WTC11 (cell line): ENCODE data around the gene FAM89B. TPM values are rescaled to one million over a fixed set of nuclear protein-coding genes. Genes with fewer than 3 reads are reported as not detected.

Source experiments
- ATAC-seq: fragments of 200-7000 bp; cut with Tn5 transposase; 2 replicates; pipeline ENCODE4 v1.10.0; 2021; ENCODE audit warnings: mild to moderate bottlenecking, moderate library complexity
- CTCF ChIA-PET: fragments of 300-600 bp; sonication (Branson Sonifier 250); formaldehyde crosslinking; loops from one replicate; lab custom pipeline; 2021; ENCODE audit warnings: antibody characterized with exemption; lab: Charles Lee
- POLR2A ChIA-PET: fragments of 350-600 bp; sonication (Branson Sonifier 250); formaldehyde crosslinking; loops from one replicate; lab custom pipeline; 2021; ENCODE audit warnings: antibody characterized with exemption; lab: Charles Lee
- DNase-seq: peaks from one replicate; pipeline ENCODE4 v3.0.0; 2021; ENCODE audit warnings: low spot score
- H3K27ac Mint-ChIP-seq: 2 replicates; pipeline ENCODE4 v1.8.0; 2021; ENCODE audit warnings: mixed read lengths
- H3K27me3 Mint-ChIP-seq: 2 replicates; pipeline ENCODE4 v1.8.0; 2021; ENCODE audit warnings: low read depth, mild to moderate bottlenecking, moderate library complexity, mixed read lengths
- H3K36me3 Mint-ChIP-seq: 2 replicates; pipeline ENCODE4 v1.8.0; 2021; ENCODE audit warnings: mixed read lengths
- H3K4me1 Mint-ChIP-seq: 2 replicates; pipeline ENCODE4 v1.8.0; 2022; ENCODE audit warnings: mixed read lengths
- H3K4me3 Mint-ChIP-seq: 2 replicates; pipeline ENCODE4 v1.8.0; 2021; ENCODE audit warnings: mild to moderate bottlenecking, moderate library complexity, mixed read lengths
- H3K9me3 Mint-ChIP-seq: 2 replicates; pipeline ENCODE4 v1.8.0; 2021; ENCODE audit warnings: mixed read lengths
- E2F1 ChIP-seq: sonication (generic); formaldehyde crosslinking; IDR thresholded peaks from 2 replicates; pipeline ENCODE4 v1.8.0; 2022; ENCODE audit warnings: mild to moderate bottlenecking, missing genetic modification reagents
- FOXJ3 ChIP-seq: sonication (generic); formaldehyde crosslinking; IDR thresholded peaks from 2 replicates; pipeline ENCODE4 v1.9.0; 2021; ENCODE audit warnings: missing genetic modification reagents, mild to moderate bottlenecking, borderline replicate concordance
- IRF2 ChIP-seq: sonication (generic); formaldehyde crosslinking; IDR thresholded peaks from 2 replicates; pipeline ENCODE4 v1.8.0; 2022; ENCODE audit warnings: low read depth, missing genetic modification reagents, borderline replicate concordance
- JUN ChIP-seq: sonication (generic); formaldehyde crosslinking; IDR thresholded peaks from 2 replicates; pipeline ENCODE4 v1.8.0; 2023; ENCODE audit warnings: mild to moderate bottlenecking, missing genetic modification reagents
- MLX ChIP-seq: sonication (generic); formaldehyde crosslinking; IDR thresholded peaks from 2 replicates; pipeline ENCODE4 v1.8.1; 2023; ENCODE audit warnings: mild to moderate bottlenecking, missing genetic modification reagents, moderate library complexity
- NR3C1 ChIP-seq: sonication (generic); formaldehyde crosslinking; conservative IDR thresholded peaks from 2 replicates; pipeline ENCODE4 v1.8.1; 2023; ENCODE audit warnings: low read depth, mild to moderate bottlenecking, missing genetic modification reagents
- SMAD4 ChIP-seq: sonication (generic); formaldehyde crosslinking; IDR thresholded peaks from 2 replicates; pipeline ENCODE4 v1.8.0; 2022; ENCODE audit warnings: mild to moderate bottlenecking, missing genetic modification reagents
- ZMAT4 ChIP-seq: fragments of 250-450 bp; sonication (Bioruptor Pico); IDR thresholded peaks from 2 replicates; pipeline ENCODE4 v1.9.0; 2021; ENCODE audit warnings: mild to moderate bottlenecking
- ZNF121 ChIP-seq: sonication (generic); formaldehyde crosslinking; IDR thresholded peaks from 2 replicates; pipeline ENCODE4 v1.8.0; 2023; ENCODE audit warnings: missing genetic modification reagents
- ZNF317 ChIP-seq: sonication (generic); formaldehyde crosslinking; IDR thresholded peaks from 2 replicates; pipeline ENCODE4 v1.8.1; 2023; ENCODE audit warnings: low read depth, mild to moderate bottlenecking, moderate library complexity, missing genetic modification reagents, borderline replicate concordance
- ZNF425 ChIP-seq: fragments of 250-450 bp; sonication (Bioruptor Pico); conservative IDR thresholded peaks from 2 replicates; pipeline ENCODE4 v1.9.0; 2021; ENCODE audit warnings: mild to moderate bottlenecking
- total RNA-seq: library from RNA; stranded (reverse); gene quantifications from 3 replicates; pipeline ENCODE4 v1.2.3, GENCODE V29; 2021
- TF ChIP-seq, protein P1 (sequence below): sonication (generic); formaldehyde crosslinking; IDR thresholded peaks from 2 replicates; pipeline ENCODE4 v1.8.1; 2023; ENCODE audit warnings: mild to moderate bottlenecking, missing genetic modification reagents, borderline replicate concordance
- TF ChIP-seq, protein P2 (sequence below): fragments of 200-600 bp; IDR thresholded peaks from 2 replicates; pipeline ENCODE4 v1.8.0; 2022; ENCODE audit warnings: antibody characterized with exemption

FAM89B gene
- total RNA-seq, 1 experiment from 2014 or later: 13.3 TPM

GRCh38 chr11:65607614-65608426, 35.5 kb downstream of the FAM89B start (continued):
- TF ChIP-seq ZMAT4 (CRISPR knock-in tag) (no peak), MLX (CRISPR knock-in tag) (no peak), ZNF425 (CRISPR knock-in tag) (no peak), NR3C1 (CRISPR knock-in tag) (no peak), JUN (CRISPR knock-in tag) (no peak), FOXJ3 (CRISPR knock-in tag) (no peak), ZNF317 (CRISPR knock-in tag) (no peak), IRF2 (no peak), SMAD4 (CRISPR knock-in tag) (no peak)
- TF ChIP-seq, protein P1, sequence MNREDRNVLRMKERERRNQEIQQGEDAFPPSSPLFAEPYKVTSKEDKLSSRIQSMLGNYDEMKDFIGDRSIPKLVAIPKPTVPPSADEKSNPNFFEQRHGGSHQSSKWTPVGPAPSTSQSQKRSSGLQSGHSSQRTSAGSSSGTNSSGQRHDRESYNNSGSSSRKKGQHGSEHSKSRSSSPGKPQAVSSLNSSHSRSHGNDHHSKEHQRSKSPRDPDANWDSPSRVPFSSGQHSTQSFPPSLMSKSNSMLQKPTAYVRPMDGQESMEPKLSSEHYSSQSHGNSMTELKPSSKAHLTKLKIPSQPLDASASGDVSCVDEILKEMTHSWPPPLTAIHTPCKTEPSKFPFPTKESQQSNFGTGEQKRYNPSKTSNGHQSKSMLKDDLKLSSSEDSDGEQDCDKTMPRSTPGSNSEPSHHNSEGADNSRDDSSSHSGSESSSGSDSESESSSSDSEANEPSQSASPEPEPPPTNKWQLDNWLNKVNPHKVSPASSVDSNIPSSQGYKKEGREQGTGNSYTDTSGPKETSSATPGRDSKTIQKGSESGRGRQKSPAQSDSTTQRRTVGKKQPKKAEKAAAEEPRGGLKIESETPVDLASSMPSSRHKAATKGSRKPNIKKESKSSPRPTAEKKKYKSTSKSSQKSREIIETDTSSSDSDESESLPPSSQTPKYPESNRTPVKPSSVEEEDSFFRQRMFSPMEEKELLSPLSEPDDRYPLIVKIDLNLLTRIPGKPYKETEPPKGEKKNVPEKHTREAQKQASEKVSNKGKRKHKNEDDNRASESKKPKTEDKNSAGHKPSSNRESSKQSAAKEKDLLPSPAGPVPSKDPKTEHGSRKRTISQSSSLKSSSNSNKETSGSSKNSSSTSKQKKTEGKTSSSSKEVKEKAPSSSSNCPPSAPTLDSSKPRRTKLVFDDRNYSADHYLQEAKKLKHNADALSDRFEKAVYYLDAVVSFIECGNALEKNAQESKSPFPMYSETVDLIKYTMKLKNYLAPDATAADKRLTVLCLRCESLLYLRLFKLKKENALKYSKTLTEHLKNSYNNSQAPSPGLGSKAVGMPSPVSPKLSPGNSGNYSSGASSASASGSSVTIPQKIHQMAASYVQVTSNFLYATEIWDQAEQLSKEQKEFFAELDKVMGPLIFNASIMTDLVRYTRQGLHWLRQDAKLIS: no peak
- TF ChIP-seq, protein P2, sequence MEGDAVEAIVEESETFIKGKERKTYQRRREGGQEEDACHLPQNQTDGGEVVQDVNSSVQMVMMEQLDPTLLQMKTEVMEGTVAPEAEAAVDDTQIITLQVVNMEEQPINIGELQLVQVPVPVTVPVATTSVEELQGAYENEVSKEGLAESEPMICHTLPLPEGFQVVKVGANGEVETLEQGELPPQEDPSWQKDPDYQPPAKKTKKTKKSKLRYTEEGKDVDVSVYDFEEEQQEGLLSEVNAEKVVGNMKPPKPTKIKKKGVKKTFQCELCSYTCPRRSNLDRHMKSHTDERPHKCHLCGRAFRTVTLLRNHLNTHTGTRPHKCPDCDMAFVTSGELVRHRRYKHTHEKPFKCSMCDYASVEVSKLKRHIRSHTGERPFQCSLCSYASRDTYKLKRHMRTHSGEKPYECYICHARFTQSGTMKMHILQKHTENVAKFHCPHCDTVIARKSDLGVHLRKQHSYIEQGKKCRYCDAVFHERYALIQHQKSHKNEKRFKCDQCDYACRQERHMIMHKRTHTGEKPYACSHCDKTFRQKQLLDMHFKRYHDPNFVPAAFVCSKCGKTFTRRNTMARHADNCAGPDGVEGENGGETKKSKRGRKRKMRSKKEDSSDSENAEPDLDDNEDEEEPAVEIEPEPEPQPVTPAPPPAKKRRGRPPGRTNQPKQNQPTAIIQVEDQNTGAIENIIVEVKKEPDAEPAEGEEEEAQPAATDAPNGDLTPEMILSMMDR: no peak

DNA sequence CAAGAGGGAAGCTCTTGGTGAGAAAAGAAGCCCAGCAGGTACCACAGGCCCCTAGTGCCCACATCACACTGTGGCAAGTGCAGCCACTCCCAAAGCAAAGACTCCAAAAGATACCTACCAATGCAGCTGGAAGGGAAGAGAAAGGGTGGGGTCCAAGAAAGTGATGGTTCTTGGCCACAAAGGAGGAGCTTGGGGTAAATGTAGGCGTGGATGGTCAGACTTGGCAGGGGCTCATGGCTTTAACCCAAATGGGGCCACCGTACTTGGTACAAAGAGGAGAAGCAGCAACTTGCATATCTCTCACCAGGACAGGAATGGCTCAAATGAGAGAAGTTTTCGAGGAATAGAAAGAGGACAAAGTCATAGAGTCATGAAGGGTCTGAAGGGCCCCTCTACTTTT, 36.9 kb downstream of the FAM89B start:
- Mint-ChIP-seq H3K4me1 (peaks cover 29% of the 10 kb centered on the region), H3K27me3 (no peaks in the 10 kb centered on the region; the same call in 1 of the 2 replicates), H3K9me3 (no peaks in the 10 kb centered on the region)
- no peak for ATAC-seq
- TF ChIP-seq ZNF121 (CRISPR knock-in tag): no peak
- TF ChIP-seq JUN (CRISPR knock-in tag): no peak
- TF ChIP-seq E2F1 (CRISPR knock-in tag): no peak
- TF ChIP-seq, all 79 proteins: peak for 0
- DNase-seq: no peak
- H3K36me3 Mint-ChIP-seq: peaks cover 6% of the 10 kb centered on the region
- H3K4me3 Mint-ChIP-seq: no peak overlapping the region
- no peak overlapping the region for H3K27ac Mint-ChIP-seq
- ChIA-PET CTCF (interaction anchor here (1.1 to 16.2 kb wide), 2 partner anchors 18 to 68 kb away, joined by 3 to 311 read pairs; partner anchors contain the start of gene KCNK7), POLR2A (no interaction called here)
